ENCODE measurements around the gene FRS3. TPM values are rescaled to one million over a fixed set of nuclear protein-coding genes. Genes with fewer than 3 reads are reported as not detected.

Gene FRS3
- total and polyA plus RNA-seq, 2 of the 13 experiments (the other 11 are each of a cell fraction or from before 2014, with no cell fraction given), result 3.0 to 7.4 TPM

DNA sequence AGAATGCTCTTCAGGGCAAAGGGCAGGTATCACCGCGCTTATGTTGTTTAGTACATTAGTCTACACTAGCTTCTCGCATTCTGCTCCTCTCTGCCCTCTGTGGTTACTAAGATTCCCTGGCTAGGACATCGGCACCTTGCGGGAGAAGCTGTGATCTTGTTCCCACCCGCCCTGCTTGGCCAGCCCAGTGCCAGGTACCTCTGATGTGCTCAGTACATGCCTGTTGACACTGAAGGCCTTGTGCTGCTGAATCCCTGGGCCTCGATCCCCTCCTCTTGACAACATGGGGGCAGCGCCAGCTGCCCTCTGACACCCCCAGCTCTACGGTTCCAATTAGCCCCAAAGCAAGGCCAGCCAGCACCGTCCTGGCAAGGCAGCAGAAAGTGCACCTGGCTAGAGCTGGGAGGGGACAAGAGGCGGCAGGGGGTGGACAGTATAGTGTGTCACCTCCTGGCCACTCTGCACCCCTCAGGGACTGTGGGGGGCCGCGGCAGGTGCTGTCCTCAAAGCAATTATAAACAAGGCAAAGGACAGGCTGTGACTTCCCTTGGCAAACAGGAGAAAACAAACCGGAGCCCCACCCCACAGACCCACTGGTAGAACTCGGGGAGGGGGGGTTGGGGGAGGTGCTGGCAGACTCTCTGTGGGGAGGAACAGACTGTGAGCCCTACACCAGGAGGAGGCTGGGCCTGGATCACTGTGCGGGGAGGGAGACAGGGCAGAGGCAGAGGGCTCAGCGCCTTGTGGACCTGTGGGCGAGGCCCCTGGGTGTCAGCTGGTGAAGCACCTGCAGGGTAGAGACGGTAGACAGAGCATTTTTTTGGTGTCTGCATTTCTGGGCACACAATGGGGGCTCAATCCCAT lies 51.4 kb downstream of the FRS3 start (continued):
- TF ChIP-seq CTCF (CRISPR knock-in tag; IDR thresholded peaks at IDR 0.05) (0 out of 2 replicates have a peak, but pooled peaks have one; percentile 26), AHR (CRISPR knock-in tag; IDR thresholded peaks at IDR 0.05) (no peak), PPARG (CRISPR knock-in tag; conservative IDR thresholded peaks at IDR 0.05) (no peak), ISL2 (CRISPR knock-in tag; IDR thresholded peaks at IDR 0.05) (no peak), ZNF230 (CRISPR knock-in tag; IDR thresholded peaks at IDR 0.05) (no peak), NCOA5 (CRISPR knock-in tag; IDR thresholded peaks at IDR 0.05) (no peak), TGIF2 (CRISPR knock-in tag; IDR thresholded peaks at IDR 0.05) (peak; percentile 28; the same call in 1 of the 2 replicates), KAT2B (IDR thresholded peaks at IDR 0.05; ENCODE audit: borderline replicate concordance, low read depth, low read length) (no peak), TP53 (CRISPR knock-in tag; conservative IDR thresholded peaks at IDR 0.05) (no peak), STAG1 (CRISPR knock-in tag; IDR thresholded peaks at IDR 0.05) (no peak), KDM1A (CRISPR knock-in tag; IDR thresholded peaks at IDR 0.05) (no peak), GZF1 (CRISPR knock-in tag; IDR thresholded peaks at IDR 0.05) (0 out of 2 replicates have a peak, but pooled peaks have one; percentile 8), ZNF484 (CRISPR knock-in tag; IDR thresholded peaks at IDR 0.05; ENCODE audit: borderline replicate concordance, low read depth) (no peak), ZNF354B (CRISPR knock-in tag; IDR thresholded peaks at IDR 0.05) (no peak), ZNF296 (CRISPR knock-in tag; conservative IDR thresholded peaks at IDR 0.05) (no peak), ATF7 (IDR thresholded peaks at IDR 0.05) (no peak), ATF7 (CRISPR knock-in tag; IDR thresholded peaks at IDR 0.05) (no peak), IRX3 (CRISPR knock-in tag; IDR thresholded peaks at IDR 0.05; ENCODE audit: borderline replicate concordance, low read depth) (no peak), AGO1 (IDR thresholded peaks at IDR 0.05; ENCODE audit: low read depth, low read length, poor library complexity, severe bottlenecking) (peak; percentile 59), MIER3 (CRISPR knock-in tag; IDR thresholded peaks at IDR 0.05; ENCODE audit: borderline replicate concordance) (no peak), MIER2 (CRISPR knock-in tag; IDR thresholded peaks at IDR 0.05) (no peak)
- TF ChIP-seq, protein P1, sequence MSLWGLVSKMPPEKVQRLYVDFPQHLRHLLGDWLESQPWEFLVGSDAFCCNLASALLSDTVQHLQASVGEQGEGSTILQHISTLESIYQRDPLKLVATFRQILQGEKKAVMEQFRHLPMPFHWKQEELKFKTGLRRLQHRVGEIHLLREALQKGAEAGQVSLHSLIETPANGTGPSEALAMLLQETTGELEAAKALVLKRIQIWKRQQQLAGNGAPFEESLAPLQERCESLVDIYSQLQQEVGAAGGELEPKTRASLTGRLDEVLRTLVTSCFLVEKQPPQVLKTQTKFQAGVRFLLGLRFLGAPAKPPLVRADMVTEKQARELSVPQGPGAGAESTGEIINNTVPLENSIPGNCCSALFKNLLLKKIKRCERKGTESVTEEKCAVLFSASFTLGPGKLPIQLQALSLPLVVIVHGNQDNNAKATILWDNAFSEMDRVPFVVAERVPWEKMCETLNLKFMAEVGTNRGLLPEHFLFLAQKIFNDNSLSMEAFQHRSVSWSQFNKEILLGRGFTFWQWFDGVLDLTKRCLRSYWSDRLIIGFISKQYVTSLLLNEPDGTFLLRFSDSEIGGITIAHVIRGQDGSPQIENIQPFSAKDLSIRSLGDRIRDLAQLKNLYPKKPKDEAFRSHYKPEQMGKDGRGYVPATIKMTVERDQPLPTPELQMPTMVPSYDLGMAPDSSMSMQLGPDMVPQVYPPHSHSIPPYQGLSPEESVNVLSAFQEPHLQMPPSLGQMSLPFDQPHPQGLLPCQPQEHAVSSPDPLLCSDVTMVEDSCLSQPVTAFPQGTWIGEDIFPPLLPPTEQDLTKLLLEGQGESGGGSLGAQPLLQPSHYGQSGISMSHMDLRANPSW (CRISPR knock-in tag; IDR thresholded peaks at IDR 0.05; ENCODE audit: borderline replicate concordance), result no peak
- TF ChIP-seq, protein P2, sequence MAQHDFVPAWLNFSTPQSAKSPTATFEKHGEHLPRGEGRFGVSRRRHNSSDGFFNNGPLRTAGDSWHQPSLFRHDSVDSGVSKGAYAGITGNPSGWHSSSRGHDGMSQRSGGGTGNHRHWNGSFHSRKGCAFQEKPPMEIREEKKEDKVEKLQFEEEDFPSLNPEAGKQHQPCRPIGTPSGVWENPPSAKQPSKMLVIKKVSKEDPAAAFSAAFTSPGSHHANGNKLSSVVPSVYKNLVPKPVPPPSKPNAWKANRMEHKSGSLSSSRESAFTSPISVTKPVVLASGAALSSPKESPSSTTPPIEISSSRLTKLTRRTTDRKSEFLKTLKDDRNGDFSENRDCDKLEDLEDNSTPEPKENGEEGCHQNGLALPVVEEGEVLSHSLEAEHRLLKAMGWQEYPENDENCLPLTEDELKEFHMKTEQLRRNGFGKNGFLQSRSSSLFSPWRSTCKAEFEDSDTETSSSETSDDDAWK (CRISPR knock-in tag; IDR thresholded peaks at IDR 0.05), result no peak
- TF ChIP-seq, protein P3, sequence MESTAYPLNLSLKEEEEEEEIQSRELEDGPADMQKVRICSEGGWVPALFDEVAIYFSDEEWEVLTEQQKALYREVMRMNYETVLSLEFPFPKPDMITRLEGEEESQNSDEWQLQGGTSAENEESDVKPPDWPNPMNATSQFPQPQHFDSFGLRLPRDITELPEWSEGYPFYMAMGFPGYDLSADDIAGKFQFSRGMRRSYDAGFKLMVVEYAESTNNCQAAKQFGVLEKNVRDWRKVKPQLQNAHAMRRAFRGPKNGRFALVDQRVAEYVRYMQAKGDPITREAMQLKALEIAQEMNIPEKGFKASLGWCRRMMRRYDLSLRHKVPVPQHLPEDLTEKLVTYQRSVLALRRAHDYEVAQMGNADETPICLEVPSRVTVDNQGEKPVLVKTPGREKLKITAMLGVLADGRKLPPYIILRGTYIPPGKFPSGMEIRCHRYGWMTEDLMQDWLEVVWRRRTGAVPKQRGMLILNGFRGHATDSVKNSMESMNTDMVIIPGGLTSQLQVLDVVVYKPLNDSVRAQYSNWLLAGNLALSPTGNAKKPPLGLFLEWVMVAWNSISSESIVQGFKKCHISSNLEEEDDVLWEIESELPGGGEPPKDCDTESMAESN (CRISPR knock-in tag; conservative IDR thresholded peaks at IDR 0.05), result no peak
